ENCODE data around the gene IQGAP2. TPM values are rescaled to one million over a fixed set of nuclear protein-coding genes. Genes with fewer than 3 reads are reported as not detected.

Gene IQGAP2
- total and polyA plus RNA-seq, 3 donors from 2014 or later, result 33.5 to 78.6 (median 60.2) TPM

DNA sequence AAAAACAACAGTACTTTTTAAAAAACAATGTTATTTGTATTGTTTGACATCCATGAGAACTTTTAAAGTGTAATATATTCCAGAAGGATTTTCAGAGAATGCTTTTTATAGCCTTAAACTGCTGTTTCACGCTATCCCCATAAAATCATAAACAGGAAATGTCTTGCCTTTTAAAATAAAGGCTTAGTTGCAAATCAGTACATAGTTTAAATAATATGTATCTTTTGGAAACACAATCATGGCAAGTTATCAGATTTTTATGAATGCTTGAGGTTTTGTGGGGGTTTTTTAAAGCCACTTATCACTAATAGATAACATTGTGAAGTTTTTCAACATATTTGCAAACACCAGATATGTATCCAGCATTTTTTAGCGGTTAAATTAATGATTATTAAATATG is 257.3 kb downstream of the IQGAP2 start:
- H3K27ac ChIP-seq, result no peak overlapping the region
- WGBS, 2 donors, result 40 to 41% methylated on average over 2 of the region's 2 CpGs
- no peak for DNase-seq
- no peaks in the 10 kb centered on the region for H3K9me3 ChIP-seq
- H3K27me3 ChIP-seq, result no peaks in the 10 kb centered on the region
- H3K36me3 ChIP-seq (ENCODE audit: low read depth, missing control alignments), result no peaks in the 10 kb centered on the region
- no peaks in the 10 kb centered on the region for H3K4me1 ChIP-seq
- intact Hi-C loops (cut with DNase I; ENCODE audit: low total_unique reads), result no loop called here
- no peak overlapping the region for H3K4me3 ChIP-seq
- TF ChIP-seq, protein P1, sequence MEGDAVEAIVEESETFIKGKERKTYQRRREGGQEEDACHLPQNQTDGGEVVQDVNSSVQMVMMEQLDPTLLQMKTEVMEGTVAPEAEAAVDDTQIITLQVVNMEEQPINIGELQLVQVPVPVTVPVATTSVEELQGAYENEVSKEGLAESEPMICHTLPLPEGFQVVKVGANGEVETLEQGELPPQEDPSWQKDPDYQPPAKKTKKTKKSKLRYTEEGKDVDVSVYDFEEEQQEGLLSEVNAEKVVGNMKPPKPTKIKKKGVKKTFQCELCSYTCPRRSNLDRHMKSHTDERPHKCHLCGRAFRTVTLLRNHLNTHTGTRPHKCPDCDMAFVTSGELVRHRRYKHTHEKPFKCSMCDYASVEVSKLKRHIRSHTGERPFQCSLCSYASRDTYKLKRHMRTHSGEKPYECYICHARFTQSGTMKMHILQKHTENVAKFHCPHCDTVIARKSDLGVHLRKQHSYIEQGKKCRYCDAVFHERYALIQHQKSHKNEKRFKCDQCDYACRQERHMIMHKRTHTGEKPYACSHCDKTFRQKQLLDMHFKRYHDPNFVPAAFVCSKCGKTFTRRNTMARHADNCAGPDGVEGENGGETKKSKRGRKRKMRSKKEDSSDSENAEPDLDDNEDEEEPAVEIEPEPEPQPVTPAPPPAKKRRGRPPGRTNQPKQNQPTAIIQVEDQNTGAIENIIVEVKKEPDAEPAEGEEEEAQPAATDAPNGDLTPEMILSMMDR (IDR thresholded peaks at IDR 0.05), result no peak
- no peak for TF ChIP-seq POLR2A (IDR thresholded peaks at IDR 0.05)

DNA sequence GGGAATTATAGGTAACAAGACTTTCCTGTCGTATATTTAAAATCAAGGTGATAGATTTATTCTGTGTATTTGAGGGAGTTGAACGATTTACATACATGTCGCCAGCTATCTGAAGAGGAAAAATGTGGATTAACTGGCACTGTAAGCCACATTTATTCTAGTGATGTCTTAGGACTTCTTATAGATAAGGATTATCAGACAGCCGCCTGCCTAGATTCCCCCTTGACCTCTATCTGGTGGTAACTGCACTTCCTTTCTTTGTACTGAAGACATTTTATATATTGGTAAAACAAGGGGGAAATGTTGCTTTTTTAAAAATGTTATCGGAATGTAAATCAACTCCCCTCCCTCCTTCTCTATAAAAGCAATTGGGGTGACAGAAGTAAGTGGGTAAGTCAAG is 259.4 kb downstream of the IQGAP2 start:
- H3K27ac ChIP-seq, result no peak overlapping the region
- no peaks in the 10 kb centered on the region for H3K36me3 ChIP-seq (ENCODE audit: low read depth, missing control alignments)
- no peak overlapping the region for H3K4me3 ChIP-seq
- no peaks in the 10 kb centered on the region for H3K27me3 ChIP-seq
- DNase-seq, result no peak
- intact Hi-C loops (cut with DNase I; ENCODE audit: low total_unique reads), result no loop called here
- 71 to 81% methylated on average over 5 of the region's 5 CpGs for WGBS, 2 donors
- TF ChIP-seq POLR2A (IDR thresholded peaks at IDR 0.05), result no peak
- TF ChIP-seq, protein P1 (IDR thresholded peaks at IDR 0.05), result no peak
- no peaks in the 10 kb centered on the region for H3K9me3 ChIP-seq
- no peaks in the 10 kb centered on the region for H3K4me1 ChIP-seq

DNA sequence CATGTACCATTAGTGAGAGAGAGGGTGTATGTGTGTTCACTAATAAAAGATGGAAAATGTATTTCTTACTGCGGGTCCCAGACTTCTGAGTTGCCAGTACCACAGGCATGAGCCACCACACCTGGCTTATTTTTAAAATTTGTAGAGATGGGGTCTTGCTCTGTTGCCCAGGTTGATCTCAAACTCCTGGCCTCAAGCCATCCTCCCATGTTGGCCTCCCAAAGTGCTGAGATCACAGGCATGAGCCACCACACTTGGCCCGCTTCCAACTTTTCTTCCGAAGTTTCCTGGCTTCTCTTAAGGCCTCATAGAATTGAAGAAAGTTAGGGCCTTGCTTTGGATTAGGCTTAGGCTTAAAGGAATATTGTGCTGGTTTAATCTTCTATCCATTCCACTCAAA is 260.5 kb downstream of the IQGAP2 start:
- H3K9me3 ChIP-seq, result no peaks in the 10 kb centered on the region
- H3K27me3 ChIP-seq, result no peaks in the 10 kb centered on the region
- DNase-seq, result no peak
- no peaks in the 10 kb centered on the region for H3K4me1 ChIP-seq
- WGBS, 2 donors, result 85 to 87% methylated on average over 3 of the region's 3 CpGs
- intact Hi-C loops (cut with DNase I; ENCODE audit: low total_unique reads), result no loop called here
- no peak overlapping the region for H3K27ac ChIP-seq
- no peak overlapping the region for H3K4me3 ChIP-seq
- TF ChIP-seq POLR2A (IDR thresholded peaks at IDR 0.05), result no peak
- TF ChIP-seq, protein P1 (IDR thresholded peaks at IDR 0.05), result no peak
- no peaks in the 10 kb centered on the region for H3K36me3 ChIP-seq (ENCODE audit: low read depth, missing control alignments)

DNA sequence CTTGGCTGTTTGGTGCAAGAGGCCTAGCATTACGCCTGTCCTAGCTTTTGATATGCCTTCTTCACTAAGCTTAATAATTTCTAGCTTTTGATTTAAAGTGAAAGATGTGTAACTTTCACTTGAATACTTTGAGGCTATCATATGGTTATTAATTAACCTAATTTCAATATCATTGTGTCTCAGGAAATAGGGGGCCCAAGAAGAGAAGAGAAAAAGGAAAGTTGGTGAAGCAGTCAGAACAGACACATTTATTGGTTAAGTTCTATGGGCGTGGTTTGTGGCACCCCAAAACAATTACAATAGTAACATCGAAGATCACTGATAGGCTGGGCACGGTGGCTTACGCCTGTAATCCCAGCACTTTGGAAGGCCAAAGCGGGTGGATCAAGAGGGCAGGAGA is 261.0 kb downstream of the IQGAP2 start:
- WGBS, 2 donors, result 88% methylated on average over 6 of the region's 6 CpGs
- intact Hi-C loops (cut with DNase I; ENCODE audit: low total_unique reads), result no loop called here
- no peak for DNase-seq

DNA sequence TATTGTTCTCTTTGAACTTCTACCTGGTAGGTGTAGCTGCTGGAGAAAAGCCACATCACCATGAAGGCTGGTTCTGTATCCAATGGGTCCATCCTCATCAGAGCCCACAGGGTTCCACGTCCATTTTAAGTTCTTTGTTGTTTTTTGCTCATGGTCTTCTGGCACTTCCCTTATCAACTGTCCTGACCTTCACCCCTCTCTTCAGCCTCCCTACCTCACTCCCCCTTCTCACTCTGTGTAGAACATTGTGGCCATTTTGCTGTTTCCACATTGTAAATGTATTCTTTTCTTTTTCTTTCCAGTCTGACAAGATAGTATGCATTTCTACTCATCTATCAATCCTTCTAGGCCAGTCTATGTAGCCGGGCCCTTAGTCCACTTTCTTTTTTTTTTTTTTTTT is 264.4 kb downstream of the IQGAP2 start:
- intact Hi-C loops (cut with DNase I; ENCODE audit: low total_unique reads), result no loop called here
- H3K9me3 ChIP-seq, result no peaks in the 10 kb centered on the region
- no peaks in the 10 kb centered on the region for H3K36me3 ChIP-seq (ENCODE audit: low read depth, missing control alignments)
- H3K4me1 ChIP-seq, result no peaks in the 10 kb centered on the region
- peak; percentile 21 for DNase-seq
- H3K27ac ChIP-seq, result no peak overlapping the region
- no peaks in the 10 kb centered on the region for H3K27me3 ChIP-seq
- no peak overlapping the region for H3K4me3 ChIP-seq
- WGBS, 2 donors, result 29 to 46% methylated on average over 2 of the region's 2 CpGs
- no peak for TF ChIP-seq POLR2A (IDR thresholded peaks at IDR 0.05)
- TF ChIP-seq, protein P1 (IDR thresholded peaks at IDR 0.05), result no peak

More for the DNA sequence above, 261.0 kb downstream of the IQGAP2 start:
- H3K27me3 ChIP-seq, result no peaks in the 10 kb centered on the region
- H3K27ac ChIP-seq, result no peak overlapping the region
- no peaks in the 10 kb centered on the region for H3K36me3 ChIP-seq (ENCODE audit: low read depth, missing control alignments)
- H3K9me3 ChIP-seq, result no peaks in the 10 kb centered on the region
- TF ChIP-seq POLR2A (IDR thresholded peaks at IDR 0.05), result no peak
- TF ChIP-seq, protein P1 (IDR thresholded peaks at IDR 0.05), result no peak
- no peaks in the 10 kb centered on the region for H3K4me1 ChIP-seq
- no peak overlapping the region for H3K4me3 ChIP-seq

All from testis (tissue), 3 donors.